Sigmoid colon (tissue), 7 donors: ENCODE results near the gene TOB1. TPM values are rescaled to one million over a fixed set of nuclear protein-coding genes. Genes with fewer than 3 reads are reported as not detected.

Experiments used
- DNase-seq: peaks from one replicate; pipeline ENCODE4 v3.0.0-alpha.2; 2019
- H3K27ac ChIP-seq, 4 donors: fragments of 200-600 bp; sonication (generic); one replicate each; pipeline ENCODE4 v1.5.1; 2016 to 2019; ENCODE audit warnings: mild to moderate bottlenecking in 1 of 4
- H3K27me3 ChIP-seq, 3 donors: fragments of 200-600 bp; sonication (generic); one replicate each; pipeline ENCODE4 v1.5.1; 2019; ENCODE audit warnings: mild to moderate bottlenecking in 1 of 3
- H3K36me3 ChIP-seq, 4 donors: fragments of 200-600 bp; sonication (generic); one replicate each; pipeline ENCODE4 v1.5.1; 2016 to 2019
- H3K4me1 ChIP-seq, 4 donors: fragments of 200-600 bp; sonication (generic); one replicate each; pipeline ENCODE4 v1.5.1; 2017 to 2019
- H3K4me3 ChIP-seq, 4 donors: fragments of 200-600 bp; sonication (generic); one replicate each; pipeline ENCODE4 v1.5.1; 2017 to 2019; ENCODE audit warnings: mild to moderate bottlenecking in 2 of 4, moderate library complexity in 1 of 4
- H3K9me3 ChIP-seq, 4 donors: fragments of 200-600 bp in 3 of 4; sonication (generic) in 3 of 4; one replicate each; pipeline versions ENCODE4 v1.5.1 to v1.6.1; 2013 to 2019
- CTCF ChIP-seq, 4 experiments: fragments of 450-650 bp in 3 of 4; fragments of 200-600 bp in 1 of 4; IDR thresholded peaks; one replicate each; pipeline ENCODE4 v1.5.1; 2016 to 2019; ENCODE audit warnings: antibody characterized with exemption in 4 of 4, mild to moderate bottlenecking in 3 of 4, moderate library complexity in 2 of 4
- EP300 ChIP-seq, 4 donors: sonication (generic); formaldehyde crosslinking; IDR thresholded peaks; one replicate each; pipeline ENCODE4 v1.6.1; 2017; ENCODE audit warnings: antibody characterized with exemption in 4 of 4
- POLR2A ChIP-seq, 2 donors: fragments of 450-650 bp; IDR thresholded peaks; one replicate each; pipeline ENCODE4 v1.6.1; 2016; ENCODE audit warnings: antibody characterized with exemption in 2 of 2, mild to moderate bottlenecking in 2 of 2, moderate library complexity in 2 of 2
- POLR2AphosphoS5 ChIP-seq, 4 donors: sonication (generic); formaldehyde crosslinking; IDR thresholded peaks; one replicate each; pipeline ENCODE4 v1.6.1; 2017; ENCODE audit warnings: antibody characterized with exemption in 4 of 4
- WGBS, 2 donors: extraction: QIAGEN DNeasy Blood & Tissue Kit; methylation state at CpG; one replicate each; pipeline ENCODE4 v1.1.7; 2013; 5-methylcytosine and 5-hydroxymethylcytosine counted together
- intact Hi-C: fragments of 100-400 bp; cut with DNase I; formaldehyde crosslinking; loops from one replicate; pipeline ENCODE4 v1.15.1; 2023
- polyA plus RNA-seq, 3 donors: library from polyadenylated mRNA; stranded (reverse); fragments of 200-250 nt; gene quantifications; one replicate each; pipeline ENCODE4 v1.2.3, GENCODE V29; 2013
- total RNA-seq, 4 donors: library from RNA; depleted of rRNA; stranded (reverse); fragments of >200 nt; gene quantifications; one replicate each; pipeline ENCODE4 v1.1.0, GENCODE V29; 2016
- donor health status: healthy with polysubstance abuse.
- donor health status: Bipolar disorder and iron deficiency.
- donor health status: healthy.

TOB1 gene
- total and polyA plus RNA-seq, 7 donors = 16.2 to 57.1 (median 31.1) TPM

DNA sequence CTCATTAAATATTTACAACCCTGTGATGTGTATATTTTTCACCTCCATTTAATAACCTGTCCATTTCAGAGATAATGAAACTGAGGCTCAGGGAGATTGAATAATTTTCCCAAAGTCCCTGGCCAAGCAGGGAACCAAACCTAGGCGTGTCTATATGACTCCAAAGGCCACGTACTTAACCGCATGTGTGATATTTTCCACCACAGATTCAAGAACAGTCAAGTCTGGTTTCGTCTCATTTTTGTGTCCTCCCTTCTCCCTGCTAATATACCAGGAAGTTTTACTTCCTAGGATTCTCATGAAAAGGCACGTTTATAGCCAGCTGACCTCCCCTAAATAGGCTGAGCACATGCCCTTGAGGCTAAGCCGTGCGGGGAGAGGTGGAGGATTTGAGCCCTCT is 15.5 kb downstream of the TOB1 start:
- H3K27ac ChIP-seq = no peak overlapping the region
- intact Hi-C loops = loop anchor here (1.0 to 10.0 kb wide), 3 partner anchors 100 to 302 kb away; partner anchors contain the start of gene NME1
- WGBS, 2 donors = 46 to 76% methylated on average over 7 of the region's 7 CpGs
- TF ChIP-seq EP300 (IDR thresholded peaks at IDR 0.05) (no peak), POLR2A (IDR thresholded peaks at IDR 0.05) (no peak), CTCF (IDR thresholded peaks at IDR 0.05) (no peak), POLR2AphosphoS5 (IDR thresholded peaks at IDR 0.05) (no peak)
- H3K27me3 ChIP-seq = no peaks in the 10 kb centered on the region
- no peaks in the 10 kb centered on the region for H3K9me3 ChIP-seq
- DNase-seq = no peak
- no peaks in the 10 kb centered on the region for H3K36me3 ChIP-seq
- no peak overlapping the region for H3K4me3 ChIP-seq
- H3K4me1 ChIP-seq = peaks cover 0 to 13% (median 10%) of the 10 kb centered on the region in 4 donors

DNA sequence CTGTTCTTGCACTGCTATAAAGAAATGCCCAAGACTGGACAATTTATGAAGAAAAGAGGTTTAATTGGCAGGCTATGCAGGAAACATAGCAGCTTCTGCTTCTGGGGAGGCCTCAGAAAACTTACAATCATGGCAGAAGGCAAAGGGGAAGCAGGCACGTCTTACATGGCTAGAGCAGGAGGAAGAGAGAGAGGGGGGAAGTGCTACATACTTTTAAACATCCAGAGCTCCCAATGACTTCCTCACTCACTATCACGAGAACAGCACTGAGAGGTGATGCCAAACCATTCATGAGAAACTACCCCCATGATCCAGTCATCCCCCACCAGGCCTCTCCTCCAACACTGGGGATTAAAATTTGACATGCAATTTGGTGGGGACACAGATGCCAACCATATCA is 17.4 kb downstream of the TOB1 start:
- intact Hi-C loops = no loop called here
- TF ChIP-seq EP300 (IDR thresholded peaks at IDR 0.05) = no peak
- no peak for TF ChIP-seq POLR2AphosphoS5 (IDR thresholded peaks at IDR 0.05)
- no peak for TF ChIP-seq CTCF (IDR thresholded peaks at IDR 0.05)
- no peak for TF ChIP-seq POLR2A (IDR thresholded peaks at IDR 0.05)
- Histone ChIP-seq H3K4me1 (peaks cover 0 to 8% (median 7%) of the 10 kb centered on the region in 4 donors), H3K27ac (no peak overlapping the region), H3K4me3 (no peak overlapping the region), H3K36me3 (no peaks in the 10 kb centered on the region), H3K27me3 (no peaks in the 10 kb centered on the region), H3K9me3 (no peaks in the 10 kb centered on the region)
- 72 to 81% methylated on average over 2 of the region's 2 CpGs for WGBS, 2 donors
- no peak for DNase-seq

- Histone ChIP-seq H3K4me1 (peaks cover 0 to 8% (median 7%) of the 10 kb centered on the region in 4 donors), H3K27ac (no peak overlapping the region), H3K4me3 (no peak overlapping the region), H3K36me3 (no peaks in the 10 kb centered on the region), H3K9me3 (no peaks in the 10 kb centered on the region), H3K27me3 (no peaks in the 10 kb centered on the region)
- no peak for DNase-seq
- WGBS, 2 donors = 87 to 94% methylated on average over 3 of the region's 3 CpGs
- TF ChIP-seq POLR2AphosphoS5 (IDR thresholded peaks at IDR 0.05) = no peak
- no peak for TF ChIP-seq POLR2A (IDR thresholded peaks at IDR 0.05)
- no peak for TF ChIP-seq EP300 (IDR thresholded peaks at IDR 0.05)
- TF ChIP-seq CTCF (IDR thresholded peaks at IDR 0.05) = no peak
- intact Hi-C loops = no loop called here
Observed at GRCh38 chr17:50848039-50848438, 18.1 kb downstream of the TOB1 start.

GRCh38 chr17:50847566-50847965 is 18.6 kb downstream of the TOB1 start:
- Histone ChIP-seq H3K36me3 (no peaks in the 10 kb centered on the region), H3K4me1 (peaks cover 0 to 7% (median 4%) of the 10 kb centered on the region in 4 donors), H3K4me3 (no peak overlapping the region), H3K27me3 (no peaks in the 10 kb centered on the region), H3K9me3 (no peaks in the 10 kb centered on the region), H3K27ac (no peak overlapping the region)
- TF ChIP-seq POLR2A (IDR thresholded peaks at IDR 0.05) (no peak), EP300 (IDR thresholded peaks at IDR 0.05) (no peak), POLR2AphosphoS5 (IDR thresholded peaks at IDR 0.05) (no peak), CTCF (IDR thresholded peaks at IDR 0.05) (no peak)
- intact Hi-C loops = no loop called here
- WGBS, 2 donors = 98 to 99% methylated on average over 4 of the region's 4 CpGs
- DNase-seq = no peak
